ENCODE results near the gene TNPO3.
A peak's percentile ranks its signal among the peaks of the same experiment; 100 is the strongest.
"Not testable (repeated sequence)": the region's sequence is repeated elsewhere in the genome, so short reads cannot be mapped to it uniquely, and the experiment has no call there.

The TNPO3 gene

DNA sequence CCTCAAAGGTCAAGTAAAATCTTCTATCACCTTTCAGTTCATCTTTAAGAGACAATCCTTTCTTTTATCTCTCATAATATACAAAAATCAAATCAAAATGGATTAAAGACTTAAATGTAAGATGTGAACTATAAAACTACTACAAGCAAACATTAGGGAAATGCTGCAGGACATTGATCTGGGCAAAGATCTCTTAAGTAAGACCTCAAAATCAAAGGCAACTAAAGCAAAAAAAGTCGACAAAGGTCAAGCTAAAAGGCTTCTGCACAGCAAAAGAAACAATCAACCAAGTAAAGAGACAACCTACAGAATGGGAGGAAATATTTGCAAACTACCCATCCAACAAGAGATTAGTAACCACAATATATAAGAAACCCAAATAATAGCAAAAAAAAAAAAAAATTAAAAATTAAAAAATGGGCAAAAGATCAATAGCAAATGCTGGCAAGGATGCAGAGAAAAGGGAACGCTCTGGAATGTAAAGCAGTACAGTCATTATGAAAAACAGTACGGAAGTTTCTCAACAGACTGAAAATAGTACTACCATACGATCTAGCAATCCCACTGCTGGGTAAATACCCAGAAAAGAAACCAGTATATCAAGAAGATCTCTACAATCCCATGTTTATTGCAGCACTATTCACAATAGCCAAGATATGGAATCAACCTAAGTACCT is 41.7 kb downstream of the TNPO3 start:
- peak; percentile 11 for DNase-seq

GRCh38 chr7:129012641-129013040 is 42.3 kb downstream of the TNPO3 start:
- no peak for DNase-seq

GRCh38 chr7:129010075-129010474 is 44.8 kb downstream of the TNPO3 start:
- no peak for DNase-seq

GRCh38 chr7:129009437-129009836 is 45.5 kb downstream of the TNPO3 start:
- peak; percentile 16 for DNase-seq

GRCh38 chr7:129008645-129009414 is 46.1 kb downstream of the TNPO3 start:
- DNase-seq: peak; percentile 78

DNA sequence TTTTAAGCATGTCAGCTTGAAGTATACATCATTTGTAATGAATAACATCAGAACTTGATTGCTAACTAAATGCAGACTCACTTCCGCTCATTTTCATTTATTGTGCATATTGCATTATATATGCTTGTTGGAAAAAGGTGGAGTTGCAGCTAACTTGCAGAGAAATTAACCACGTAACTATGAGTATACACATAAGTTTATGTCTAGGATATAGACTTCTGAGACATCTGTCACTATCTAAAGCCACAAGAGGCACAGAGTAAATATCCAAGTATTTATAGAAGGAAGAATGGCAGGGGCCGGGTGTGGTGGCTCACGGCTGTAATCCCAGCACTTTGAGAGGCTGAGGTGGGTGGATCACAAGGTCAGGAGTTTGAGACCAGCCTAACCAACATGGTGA is 47.3 kb downstream of the TNPO3 start:
- DNase-seq: no peak

DNA sequence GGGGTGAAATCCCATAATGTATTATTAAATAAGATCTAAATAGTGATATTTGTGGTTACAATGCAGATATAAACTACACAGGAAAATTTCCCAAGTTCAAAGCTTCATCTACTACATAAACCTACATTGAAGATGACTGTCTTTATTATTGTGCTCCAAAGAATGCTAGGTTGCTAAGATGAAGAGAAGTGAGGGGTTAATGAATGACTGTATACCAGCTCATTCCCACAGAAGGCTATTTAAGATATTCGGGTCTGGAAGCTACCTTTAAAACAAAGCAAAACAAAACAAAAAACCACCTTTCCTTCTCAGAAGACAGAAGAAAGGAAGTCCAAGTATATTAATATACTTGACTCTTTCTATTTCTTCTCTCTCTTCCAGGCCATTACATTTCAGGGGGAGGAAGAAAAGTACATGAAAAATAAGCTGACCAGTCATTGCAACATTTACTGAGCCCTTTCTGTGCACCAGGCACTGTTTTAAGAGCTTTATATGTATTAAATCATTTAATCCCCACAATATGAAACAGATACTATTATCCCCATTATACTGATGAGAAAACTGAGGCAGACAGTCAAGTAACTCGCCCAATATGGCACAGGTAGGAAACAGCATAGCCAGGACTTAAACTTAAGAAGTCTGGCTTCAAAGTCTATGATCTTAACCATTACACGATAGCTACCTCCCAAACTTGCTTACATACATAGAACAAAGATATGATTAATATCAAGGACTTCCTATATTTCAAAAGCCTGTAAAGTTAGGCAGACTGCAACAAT is 48.1 kb downstream of the TNPO3 start:
- DNase-seq: no peak

- DNase-seq: no peak
Observed at GRCh38 chr7:129005186-129005585, 49.7 kb downstream of the TNPO3 start.

GRCh38 chr7:128997181-128997580 is 57.7 kb downstream of the TNPO3 start:
- DNase-seq: no peak

- not testable (repeated sequence) for DNase-seq
Observed at GRCh38 chr7:128994560-128994959, 60.4 kb downstream of the TNPO3 start.

DNA sequence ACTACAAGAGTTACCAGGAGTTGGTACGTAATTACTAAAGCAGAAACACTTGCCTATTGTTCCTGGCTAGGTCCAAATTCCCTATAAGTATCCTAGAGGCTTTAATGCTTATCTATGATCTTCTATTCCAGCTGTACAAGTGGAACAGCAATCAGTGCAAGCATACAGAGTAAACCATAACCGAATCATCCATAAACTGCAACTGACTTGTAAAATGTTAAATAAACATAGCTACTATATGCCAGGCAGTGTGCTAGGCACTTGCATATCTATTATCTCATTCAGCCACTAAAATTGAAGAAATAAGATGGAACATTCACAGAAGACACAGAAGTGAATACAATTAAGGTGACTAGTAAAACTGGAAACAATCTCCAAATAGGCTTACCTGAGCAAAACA is 61.5 kb downstream of the TNPO3 start:
- DNase-seq: no peak

DNA sequence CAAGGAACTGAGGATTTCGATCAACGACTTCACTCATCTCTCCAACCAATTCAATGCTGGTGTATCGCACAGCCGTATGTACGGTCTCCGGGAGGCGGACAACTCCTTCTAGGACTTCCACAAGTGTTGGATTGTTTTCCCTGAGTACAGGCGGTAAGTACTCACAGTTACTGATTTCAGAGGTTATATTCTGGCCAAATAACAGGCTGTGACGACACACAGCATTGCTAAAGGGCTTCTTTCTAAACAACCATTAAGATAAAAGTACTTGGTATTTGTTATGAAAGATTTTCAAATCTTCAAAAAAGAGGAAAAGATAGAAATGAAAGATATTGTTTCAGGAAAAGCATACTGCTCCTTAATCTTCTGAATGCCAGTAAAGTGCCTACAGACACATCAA is 65.0 kb downstream of the TNPO3 start:
- no peak for DNase-seq

GRCh38 chr7:128988372-128988771 is 66.5 kb downstream of the TNPO3 start:
- DNase-seq: no peak

- DNase-seq: no peak
Observed at GRCh38 chr7:128986609-128987008, 68.3 kb downstream of the TNPO3 start.

DNA sequence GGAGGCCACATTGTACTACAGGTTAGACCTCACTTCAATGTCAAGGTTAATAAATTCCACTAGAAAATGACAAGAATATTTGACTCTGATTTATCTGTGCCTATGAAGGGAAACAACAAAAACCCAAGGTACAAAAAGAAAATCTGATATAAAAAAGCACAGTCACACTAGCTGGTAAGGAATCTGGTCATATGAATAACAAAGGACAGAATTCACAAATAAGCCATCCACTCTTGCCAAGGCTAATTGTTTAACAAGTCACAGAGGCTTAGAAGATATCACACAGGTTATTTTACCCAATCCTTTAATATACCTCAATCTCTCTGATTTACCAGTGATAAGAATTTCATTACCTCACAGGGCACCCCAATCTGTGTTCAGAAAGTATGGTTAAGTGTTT is 69.3 kb downstream of the TNPO3 start:
- no peak for DNase-seq

- DNase-seq: no peak
Observed at GRCh38 chr7:128982105-128982504, 72.8 kb downstream of the TNPO3 start.

- no peak for DNase-seq
Observed at GRCh38 chr7:128974241-128974934, 80.5 kb downstream of the TNPO3 start.

GRCh38 chr7:128968624-128969023 is 86.3 kb downstream of the TNPO3 start:
- DNase-seq: no peak

DNA sequence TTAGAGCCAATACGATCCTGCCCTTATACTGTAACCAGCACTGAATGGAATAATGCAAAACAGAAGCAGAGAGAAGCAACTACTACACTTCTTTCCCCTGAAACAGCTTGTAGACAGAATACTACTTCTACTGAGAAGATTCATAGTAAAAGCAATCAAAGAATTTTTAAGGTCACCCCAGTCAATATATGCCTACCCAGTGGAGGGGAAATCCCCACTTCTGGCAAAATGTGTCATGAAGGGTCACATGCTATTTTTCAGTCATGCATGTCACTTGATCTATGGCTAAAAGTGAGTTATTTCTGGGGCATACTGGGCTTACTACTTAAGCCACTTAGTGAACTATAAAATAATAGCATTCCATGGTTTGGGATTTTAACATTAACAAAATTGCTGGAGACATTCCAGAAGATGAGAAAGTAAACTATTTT is 91.6 kb downstream of the TNPO3 start:
- DNase-seq: peak; percentile 84

- no peak for DNase-seq
Observed at GRCh38 chr7:128962899-128963298, 92.0 kb downstream of the TNPO3 start.

GRCh38 chr7:128961030-128961659 is 93.8 kb downstream of the TNPO3 start:
- DNase-seq: no peak

- peak; percentile 38 for DNase-seq
Observed at GRCh38 chr7:128959296-128959695, 95.6 kb downstream of the TNPO3 start.

GRCh38 chr7:128955981-128956380 is 98.9 kb downstream of the TNPO3 start:
- no peak for DNase-seq

All from activated CD4-positive, alpha-beta T cell treated with anti-CD3 and anti-CD28 coated beads, Interleukin-10, Interleukin-2, amounts not matched to agents 100 ng/mL and 50 ng/mL, durations not matched to agents 16 hours and 8 hours (primary cell).